Osteoblast (primary cell): ENCODE data around the gene KRTAP9-7. TPM values are rescaled to one million over a fixed set of nuclear protein-coding genes. Genes with fewer than 3 reads are reported as not detected.

Source experiments
- DNase-seq: peaks from one replicate; pipeline ENCODE4 v3.0.0; 2011; ENCODE audit warnings: low spot score, mixed read lengths; ENCODE audit not compliant: insufficient read length; ENCODE audit errors: missing footprints
- H2AFZ ChIP-seq: 2 replicates; pipeline ENCODE4 v1.6.0; 2011; ENCODE audit warnings: mild to moderate bottlenecking, low read length
- H3K27ac ChIP-seq: 2 replicates; pipeline ENCODE4 v1.5.1; 2011; ENCODE audit warnings: mild to moderate bottlenecking, low read depth, low read length, moderate library complexity
- H3K27me3 ChIP-seq: 2 replicates; pipeline ENCODE4 v1.6.0; 2012; ENCODE audit warnings: mild to moderate bottlenecking, control low read depth, inconsistent platforms, low read length, moderate library complexity; ENCODE audit not compliant: insufficient read depth
- H3K36me3 ChIP-seq: 2 replicates; pipeline ENCODE4 v1.5.1; 2011; ENCODE audit warnings: mild to moderate bottlenecking, low read length, control low read depth, moderate library complexity; ENCODE audit not compliant: insufficient read depth
- H3K4me1 ChIP-seq: 2 replicates; pipeline ENCODE4 v1.5.1; 2011; ENCODE audit warnings: mild to moderate bottlenecking, low read length, control low read depth, moderate library complexity; ENCODE audit not compliant: insufficient read depth
- H3K4me2 ChIP-seq: 2 replicates; pipeline ENCODE4 v1.6.0; 2011; ENCODE audit warnings: mild to moderate bottlenecking, low read length; ENCODE audit not compliant: insufficient read depth
- H3K4me3 ChIP-seq: fragments of 200-600 bp; sonication (generic); 3 replicates; pipeline ENCODE4 v1.5.1; 2012; ENCODE audit warnings: mild to moderate bottlenecking, low read length, inconsistent platforms; ENCODE audit not compliant: insufficient read depth
- H3K79me2 ChIP-seq: 2 replicates; pipeline ENCODE4 v1.6.0; 2012; ENCODE audit warnings: mild to moderate bottlenecking, low read length, control low read depth, inconsistent platforms; ENCODE audit not compliant: insufficient read depth
- H3K9me3 ChIP-seq: 2 replicates; pipeline ENCODE4 v1.5.1; 2011; ENCODE audit warnings: low read depth, low read length, control low read depth
- H4K20me1 ChIP-seq: 2 replicates; pipeline ENCODE4 v1.6.0; 2012; ENCODE audit warnings: mild to moderate bottlenecking, low read length, control low read depth; ENCODE audit not compliant: insufficient read depth
- total RNA-seq: library from RNA; depleted of rRNA; stranded (reverse); fragments of >200 nt; gene quantifications from 2 replicates; pipeline ENCODE4 v1.2.3, GENCODE V29; 2012
- TF ChIP-seq, protein P1 (sequence below): IDR thresholded peaks from 2 replicates; pipeline ENCODE4 v1.5.1; 2011; ENCODE audit warnings: mild to moderate bottlenecking, low read depth, low read length, moderate library complexity; ENCODE audit errors: extremely low read depth

The KRTAP9-7 gene
- total RNA-seq, 1 donor: not detected

DNA sequence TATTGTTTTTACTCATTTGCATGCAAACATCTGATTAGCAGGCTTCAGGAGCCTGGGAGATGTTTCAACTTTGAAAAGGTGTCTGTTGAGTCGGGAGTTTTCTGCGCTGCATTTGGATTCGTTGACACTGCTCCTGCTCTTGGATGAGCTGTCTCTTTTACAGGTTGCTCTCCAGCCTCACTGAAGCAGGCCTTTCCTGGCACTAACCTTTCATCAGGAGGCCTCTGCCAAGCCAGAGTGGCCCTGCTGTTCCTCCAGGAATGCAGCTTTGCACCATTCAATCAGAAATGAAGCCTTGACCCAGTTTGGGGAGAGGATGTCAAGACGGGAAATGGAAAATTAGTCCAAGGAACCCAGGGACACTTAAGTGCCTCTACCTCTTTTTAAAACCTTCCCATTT lies 27.5 kb downstream of the KRTAP9-7 start:
- H3K4me3 ChIP-seq: no peak overlapping the region
- no peaks in the 10 kb centered on the region for H4K20me1 ChIP-seq

DNA sequence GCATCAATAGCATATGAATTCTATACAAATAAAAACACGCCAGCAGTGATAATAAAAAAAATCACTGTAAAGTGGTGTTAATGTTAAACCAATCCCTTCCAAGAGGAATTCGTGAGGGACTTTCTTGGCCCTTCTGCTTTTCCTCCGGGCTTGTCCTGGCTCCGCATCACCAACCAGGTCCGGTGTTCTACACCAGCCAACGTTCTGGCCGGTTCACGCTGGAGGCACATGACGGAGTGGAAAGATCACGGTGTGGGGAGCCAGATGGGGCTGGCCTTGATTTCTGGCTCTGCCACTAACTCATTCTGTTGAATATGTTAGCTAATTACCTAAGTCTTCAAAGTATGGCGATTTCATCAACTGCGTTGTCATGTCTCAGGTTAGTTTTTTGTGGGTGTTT lies 28.6 kb downstream of the KRTAP9-7 start:
- Histone ChIP-seq H3K79me2 (no peaks in the 10 kb centered on the region), H4K20me1 (no peaks in the 10 kb centered on the region), H2AFZ (no peak overlapping the region), H3K4me3 (no peak overlapping the region), H3K27ac (no peak overlapping the region), H3K4me1 (peaks cover 11% of the 10 kb centered on the region), H3K4me2 (no peak overlapping the region), H3K27me3 (no peaks in the 10 kb centered on the region), H3K36me3 (no peaks in the 10 kb centered on the region), H3K9me3 (no peaks in the 10 kb centered on the region)
- TF ChIP-seq, protein P1, sequence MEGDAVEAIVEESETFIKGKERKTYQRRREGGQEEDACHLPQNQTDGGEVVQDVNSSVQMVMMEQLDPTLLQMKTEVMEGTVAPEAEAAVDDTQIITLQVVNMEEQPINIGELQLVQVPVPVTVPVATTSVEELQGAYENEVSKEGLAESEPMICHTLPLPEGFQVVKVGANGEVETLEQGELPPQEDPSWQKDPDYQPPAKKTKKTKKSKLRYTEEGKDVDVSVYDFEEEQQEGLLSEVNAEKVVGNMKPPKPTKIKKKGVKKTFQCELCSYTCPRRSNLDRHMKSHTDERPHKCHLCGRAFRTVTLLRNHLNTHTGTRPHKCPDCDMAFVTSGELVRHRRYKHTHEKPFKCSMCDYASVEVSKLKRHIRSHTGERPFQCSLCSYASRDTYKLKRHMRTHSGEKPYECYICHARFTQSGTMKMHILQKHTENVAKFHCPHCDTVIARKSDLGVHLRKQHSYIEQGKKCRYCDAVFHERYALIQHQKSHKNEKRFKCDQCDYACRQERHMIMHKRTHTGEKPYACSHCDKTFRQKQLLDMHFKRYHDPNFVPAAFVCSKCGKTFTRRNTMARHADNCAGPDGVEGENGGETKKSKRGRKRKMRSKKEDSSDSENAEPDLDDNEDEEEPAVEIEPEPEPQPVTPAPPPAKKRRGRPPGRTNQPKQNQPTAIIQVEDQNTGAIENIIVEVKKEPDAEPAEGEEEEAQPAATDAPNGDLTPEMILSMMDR: no peak
- DNase-seq: no peak

More for the DNA sequence above, 27.5 kb downstream of the KRTAP9-7 start:
- H3K9me3 ChIP-seq: no peaks in the 10 kb centered on the region
- no peaks in the 10 kb centered on the region for H3K27me3 ChIP-seq
- no peak overlapping the region for H3K27ac ChIP-seq
- no peaks in the 10 kb centered on the region for H3K79me2 ChIP-seq
- H3K36me3 ChIP-seq: no peaks in the 10 kb centered on the region
- H3K4me2 ChIP-seq: no peak overlapping the region
- TF ChIP-seq, protein P1: no peak
- peaks cover 3% of the 10 kb centered on the region for H3K4me1 ChIP-seq
- DNase-seq: no peak
- H2AFZ ChIP-seq: no peak overlapping the region

DNA sequence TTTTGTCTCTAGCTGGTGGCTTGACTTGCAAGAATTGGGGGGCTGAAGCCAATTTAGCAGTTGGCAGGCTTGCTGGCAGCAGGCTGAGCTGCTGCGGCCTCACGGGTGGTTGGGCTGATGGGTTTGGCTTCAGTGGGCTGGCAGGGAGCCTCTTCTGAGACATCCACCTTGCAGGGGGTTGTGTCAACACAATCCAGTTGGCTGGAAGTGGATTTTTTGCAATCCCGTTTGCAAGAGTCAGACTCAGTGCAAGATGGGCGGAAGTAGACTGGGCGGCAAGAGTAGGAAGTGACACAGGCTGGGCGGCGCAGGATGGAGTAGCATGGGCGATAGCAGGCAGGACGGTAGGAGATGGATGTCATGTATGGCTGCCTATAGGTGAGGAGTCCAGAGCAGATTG lies 32.1 kb downstream of the KRTAP9-7 start:
- no peaks in the 10 kb centered on the region for H3K27me3 ChIP-seq
- H3K4me3 ChIP-seq: peak overlapping the region; percentile 38
- no peaks in the 10 kb centered on the region for H4K20me1 ChIP-seq
- TF ChIP-seq, protein P1: no peak
- H3K9me3 ChIP-seq: no peaks in the 10 kb centered on the region
- H3K4me1 ChIP-seq: peaks cover 11% of the 10 kb centered on the region
- peak overlapping the region; percentile 32 for H3K4me2 ChIP-seq
- no peaks in the 10 kb centered on the region for H3K79me2 ChIP-seq
- peak; percentile 76 for DNase-seq
- no peak overlapping the region for H3K27ac ChIP-seq
- H3K36me3 ChIP-seq: no peaks in the 10 kb centered on the region
- peak overlapping the region; percentile 83 for H2AFZ ChIP-seq

DNA sequence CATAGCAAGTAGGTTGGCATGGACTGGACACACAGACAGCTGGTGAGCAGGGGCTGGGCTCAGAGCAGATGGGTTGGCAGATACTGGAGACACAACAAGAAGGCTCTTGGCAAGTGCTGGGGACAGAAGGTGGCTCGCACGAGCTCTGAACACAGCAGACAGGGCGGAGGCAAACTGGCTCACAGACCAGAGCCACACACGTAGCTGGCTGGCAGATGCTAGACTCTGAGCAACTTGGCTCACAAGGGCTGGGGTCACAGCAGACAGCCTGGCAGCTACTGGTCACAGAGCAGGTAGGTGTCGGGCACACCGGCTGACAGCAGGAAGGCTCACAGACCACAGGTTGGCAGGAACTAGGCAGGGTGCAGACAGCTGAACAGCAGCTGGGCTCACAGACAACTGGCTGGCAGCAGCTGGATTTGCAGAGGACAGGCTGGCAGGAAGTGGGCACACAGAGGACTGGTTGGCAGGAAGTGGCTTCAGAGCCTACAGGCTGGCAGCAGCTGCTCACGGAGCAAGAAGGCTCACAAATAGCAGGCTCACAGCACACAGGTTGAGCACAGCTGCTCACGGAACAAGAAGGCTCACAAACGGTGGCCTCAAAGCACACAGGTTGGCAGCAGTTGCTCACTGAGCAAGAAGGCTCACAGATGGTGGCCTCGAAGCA lies 32.9 kb downstream of the KRTAP9-7 start:
- Histone ChIP-seq H3K4me3 (peak overlapping the region; percentile 38), H3K4me1 (peaks cover 11% of the 10 kb centered on the region), H3K9me3 (no peaks in the 10 kb centered on the region), H3K27me3 (no peaks in the 10 kb centered on the region), H3K4me2 (peak overlapping the region; percentile 32), H3K27ac (no peak overlapping the region), H4K20me1 (no peaks in the 10 kb centered on the region), H3K36me3 (no peaks in the 10 kb centered on the region), H2AFZ (peak overlapping the region; percentile 83), H3K79me2 (no peaks in the 10 kb centered on the region)
- DNase-seq: peak; percentile 79
- TF ChIP-seq, protein P1: no peak
